PC-9 (cell line): ENCODE results near the gene CIT.
"Not testable (repeated sequence)": the region's sequence is repeated elsewhere in the genome, so short reads cannot be mapped to it uniquely, and the experiment has no call there.

Source experiments
- EZH2 ChIP-seq: fragments of 200-600 bp; sonication (generic); IDR thresholded peaks from 2 replicates; pipeline ENCODE4 v1.8.0; 2017; ENCODE audit warnings: antibody characterized with exemption, low read depth
- TF ChIP-seq, protein P1 (sequence below): fragments of 200-600 bp; sonication (generic); conservative IDR thresholded peaks from 2 replicates; pipeline ENCODE4 v1.6.1; 2017; ENCODE audit warnings: mixed run types, antibody characterized with exemption, mild to moderate bottlenecking, moderate library complexity

GRCh38 chr12:119883791-119884190 lies 6.7 kb upstream of the CIT start:
- TF ChIP-seq, protein P1, sequence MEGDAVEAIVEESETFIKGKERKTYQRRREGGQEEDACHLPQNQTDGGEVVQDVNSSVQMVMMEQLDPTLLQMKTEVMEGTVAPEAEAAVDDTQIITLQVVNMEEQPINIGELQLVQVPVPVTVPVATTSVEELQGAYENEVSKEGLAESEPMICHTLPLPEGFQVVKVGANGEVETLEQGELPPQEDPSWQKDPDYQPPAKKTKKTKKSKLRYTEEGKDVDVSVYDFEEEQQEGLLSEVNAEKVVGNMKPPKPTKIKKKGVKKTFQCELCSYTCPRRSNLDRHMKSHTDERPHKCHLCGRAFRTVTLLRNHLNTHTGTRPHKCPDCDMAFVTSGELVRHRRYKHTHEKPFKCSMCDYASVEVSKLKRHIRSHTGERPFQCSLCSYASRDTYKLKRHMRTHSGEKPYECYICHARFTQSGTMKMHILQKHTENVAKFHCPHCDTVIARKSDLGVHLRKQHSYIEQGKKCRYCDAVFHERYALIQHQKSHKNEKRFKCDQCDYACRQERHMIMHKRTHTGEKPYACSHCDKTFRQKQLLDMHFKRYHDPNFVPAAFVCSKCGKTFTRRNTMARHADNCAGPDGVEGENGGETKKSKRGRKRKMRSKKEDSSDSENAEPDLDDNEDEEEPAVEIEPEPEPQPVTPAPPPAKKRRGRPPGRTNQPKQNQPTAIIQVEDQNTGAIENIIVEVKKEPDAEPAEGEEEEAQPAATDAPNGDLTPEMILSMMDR: not testable (repeated sequence)
- TF ChIP-seq EZH2: not testable (repeated sequence)
